Fibroblast of the aortic adventitia (primary cell): ENCODE results near the gene LTBP1. TPM values are rescaled to one million over a fixed set of nuclear protein-coding genes. Genes with fewer than 3 reads are reported as not detected.

ENCODE experiments used
- DNase-seq: peaks from one replicate; pipeline ENCODE4 v3.0.0-alpha.2; 2010; ENCODE audit warnings: low read depth
- H3K4me3 ChIP-seq: 2 replicates; pipeline ENCODE4 v1.5.1; 2011; ENCODE audit warnings: low read depth, mild to moderate bottlenecking, control low read depth, low read length, moderate library complexity
- CTCF ChIP-seq: IDR thresholded peaks from 2 replicates; pipeline ENCODE4 v1.5.1; 2011; ENCODE audit warnings: mild to moderate bottlenecking, low read length, control low read depth, inconsistent platforms; ENCODE audit not compliant: insufficient read depth
- total RNA-seq: library from RNA; depleted of rRNA; stranded (reverse); fragments of >200 nt; gene quantifications from 2 replicates; pipeline ENCODE4 v1.2.3, GENCODE V29; 2012; ENCODE audit warnings: low replicate concordance

The LTBP1 gene
- total RNA-seq, 1 donor: 947 TPM

GRCh38 chr2:33073018-33073417, 126.3 kb downstream of the LTBP1 start:
- no peak for TF ChIP-seq CTCF
- no peak for DNase-seq
- no peak overlapping the region for H3K4me3 ChIP-seq

DNA sequence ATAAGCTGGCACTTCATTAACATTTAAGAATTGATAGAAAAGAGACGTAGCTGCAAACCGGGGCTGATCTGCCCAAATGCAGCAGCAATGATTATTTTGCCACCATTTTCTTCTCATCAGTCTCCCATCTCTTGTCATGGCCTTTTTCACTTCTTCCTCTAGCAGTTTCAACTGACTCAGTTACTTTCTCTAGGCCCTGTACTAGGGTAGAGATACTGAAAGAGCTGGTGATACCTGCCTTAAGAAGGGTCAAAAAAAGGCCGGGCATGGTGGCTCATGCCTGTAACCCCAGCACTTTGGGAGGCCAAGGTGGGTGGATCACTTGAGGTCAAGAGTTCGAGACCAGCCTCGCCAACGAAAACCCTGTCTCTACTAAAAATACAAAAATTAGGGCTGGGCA, 127.4 kb downstream of the LTBP1 start:
- no peak for DNase-seq
- no peak for TF ChIP-seq CTCF
- H3K4me3 ChIP-seq: no peak overlapping the region

DNA sequence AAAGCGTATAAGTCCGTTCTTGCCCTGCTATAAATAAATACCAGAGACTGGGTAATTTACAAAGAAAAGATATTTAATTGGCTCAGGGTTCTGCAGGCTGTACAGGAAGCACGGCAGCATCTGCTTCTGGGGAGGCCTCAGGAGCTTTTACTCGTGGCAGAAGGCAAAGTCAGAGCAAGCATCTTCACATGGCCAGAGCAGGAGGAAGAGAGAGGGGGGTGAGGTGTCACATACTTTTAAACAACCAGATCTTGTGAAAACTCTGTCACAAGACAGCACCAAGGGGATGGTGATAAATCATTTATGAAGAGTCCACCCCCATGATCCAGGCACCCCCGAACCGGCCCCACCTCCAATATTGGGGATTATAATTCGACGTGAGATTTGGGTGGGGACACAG, 130.6 kb downstream of the LTBP1 start:
- no peak overlapping the region for H3K4me3 ChIP-seq
- no peak for TF ChIP-seq CTCF
- no peak for DNase-seq

GRCh38 chr2:33077844-33078243, 131.1 kb downstream of the LTBP1 start:
- TF ChIP-seq CTCF: no peak
- no peak for DNase-seq
- H3K4me3 ChIP-seq: no peak overlapping the region

DNA sequence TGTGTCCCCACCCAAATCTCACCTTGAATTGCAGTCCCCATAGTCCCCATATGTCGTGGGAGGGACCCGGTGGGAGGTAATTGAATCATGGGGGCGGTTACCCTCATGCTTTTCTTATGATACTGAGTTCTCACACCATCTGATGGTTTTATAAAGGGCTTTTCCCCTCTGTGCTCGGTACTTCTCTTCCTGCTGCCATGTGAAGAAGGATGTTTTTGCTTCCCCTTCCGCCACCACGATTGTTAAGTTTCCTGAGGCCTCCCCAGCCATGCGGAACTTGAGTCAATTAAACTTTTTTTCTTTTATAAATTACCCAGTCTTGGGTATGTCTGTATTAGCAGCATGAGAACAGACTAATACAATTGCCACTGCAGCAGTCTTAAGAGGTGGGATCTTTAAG, 134.9 kb downstream of the LTBP1 start:
- no peak for DNase-seq
- no peak for TF ChIP-seq CTCF
- H3K4me3 ChIP-seq: no peak overlapping the region

- H3K4me3 ChIP-seq: no peak overlapping the region
- no peak for DNase-seq
- no peak for TF ChIP-seq CTCF
Observed at GRCh38 chr2:33083699-33084387, 137.1 kb downstream of the LTBP1 start.

DNA sequence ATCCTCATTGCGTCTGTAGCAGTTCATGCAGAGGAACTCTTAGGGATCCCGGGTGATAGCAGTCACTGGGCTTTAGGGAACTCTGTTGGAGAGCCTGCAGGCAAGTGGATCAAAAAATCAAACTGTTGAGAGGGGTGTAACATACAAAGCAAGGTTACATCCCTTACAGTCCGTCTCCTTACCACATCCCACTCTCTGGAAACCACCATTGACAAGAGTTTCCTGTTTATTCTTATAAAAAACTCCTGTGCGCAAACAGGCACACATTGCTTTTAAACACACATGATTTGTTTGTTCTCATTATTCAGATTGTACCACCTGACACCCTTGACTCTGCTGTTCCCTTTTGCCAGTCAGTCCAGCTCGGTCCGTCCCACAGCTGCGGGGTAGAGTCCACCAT, 137.7 kb downstream of the LTBP1 start:
- H3K4me3 ChIP-seq: no peak overlapping the region
- TF ChIP-seq CTCF: no peak

More for the DNA sequence above, 137.7 kb downstream of the LTBP1 start:
- no peak for DNase-seq
